NCI-H69 (cell line): ENCODE results near the gene LCN2.

Experiments
- DNase-seq: peaks from one replicate; lab custom pipeline; 2025; lab: John Stamatoyannopoulos, UW

The LCN2 gene

GRCh38 chr9:128150594-128151308, 1.5 kb downstream of the LCN2 start:
- peak; percentile 44 for DNase-seq

DNA sequence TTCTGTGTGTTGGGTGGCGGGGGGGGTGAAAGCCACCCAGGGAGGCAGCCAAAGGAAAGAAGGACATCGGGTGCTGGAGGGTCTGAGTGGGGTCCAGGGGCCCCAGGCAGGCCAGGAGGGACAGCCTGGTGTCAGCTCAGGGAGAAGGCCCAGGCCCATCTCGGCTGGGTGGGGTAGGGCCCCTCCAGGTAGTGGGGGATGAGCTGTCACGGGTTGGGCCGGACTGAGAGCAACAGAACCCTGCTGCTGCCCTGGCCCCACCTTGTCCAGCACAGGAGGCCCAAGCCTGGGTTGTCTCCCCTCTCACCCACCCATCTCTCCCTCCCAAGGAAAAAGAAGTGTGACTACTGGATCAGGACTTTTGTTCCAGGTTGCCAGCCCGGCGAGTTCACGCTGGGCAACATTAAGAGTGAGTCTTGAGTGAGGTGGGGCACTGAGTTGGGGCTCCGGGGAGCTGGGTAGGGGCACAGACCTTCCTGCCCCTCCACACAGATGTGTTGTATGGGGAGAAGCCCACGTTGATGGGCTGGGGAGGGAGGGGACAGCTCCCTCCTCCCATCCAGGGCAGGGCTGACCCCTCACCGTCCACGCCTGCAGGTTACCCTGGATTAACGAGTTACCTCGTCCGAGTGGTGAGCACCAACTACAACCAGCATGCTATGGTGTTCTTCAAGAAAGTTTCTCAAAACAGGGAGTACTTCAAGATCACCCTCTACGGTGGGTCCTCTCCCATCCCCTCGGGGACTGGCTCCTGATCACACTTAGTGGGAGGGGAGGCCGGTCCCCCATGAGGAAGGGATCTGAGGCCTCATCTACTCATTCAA, 2.3 kb downstream of the LCN2 start:
- DNase-seq = no peak

GRCh38 chr9:128152133-128153059, 3.1 kb downstream of the LCN2 start:
- DNase-seq = no peak

DNA sequence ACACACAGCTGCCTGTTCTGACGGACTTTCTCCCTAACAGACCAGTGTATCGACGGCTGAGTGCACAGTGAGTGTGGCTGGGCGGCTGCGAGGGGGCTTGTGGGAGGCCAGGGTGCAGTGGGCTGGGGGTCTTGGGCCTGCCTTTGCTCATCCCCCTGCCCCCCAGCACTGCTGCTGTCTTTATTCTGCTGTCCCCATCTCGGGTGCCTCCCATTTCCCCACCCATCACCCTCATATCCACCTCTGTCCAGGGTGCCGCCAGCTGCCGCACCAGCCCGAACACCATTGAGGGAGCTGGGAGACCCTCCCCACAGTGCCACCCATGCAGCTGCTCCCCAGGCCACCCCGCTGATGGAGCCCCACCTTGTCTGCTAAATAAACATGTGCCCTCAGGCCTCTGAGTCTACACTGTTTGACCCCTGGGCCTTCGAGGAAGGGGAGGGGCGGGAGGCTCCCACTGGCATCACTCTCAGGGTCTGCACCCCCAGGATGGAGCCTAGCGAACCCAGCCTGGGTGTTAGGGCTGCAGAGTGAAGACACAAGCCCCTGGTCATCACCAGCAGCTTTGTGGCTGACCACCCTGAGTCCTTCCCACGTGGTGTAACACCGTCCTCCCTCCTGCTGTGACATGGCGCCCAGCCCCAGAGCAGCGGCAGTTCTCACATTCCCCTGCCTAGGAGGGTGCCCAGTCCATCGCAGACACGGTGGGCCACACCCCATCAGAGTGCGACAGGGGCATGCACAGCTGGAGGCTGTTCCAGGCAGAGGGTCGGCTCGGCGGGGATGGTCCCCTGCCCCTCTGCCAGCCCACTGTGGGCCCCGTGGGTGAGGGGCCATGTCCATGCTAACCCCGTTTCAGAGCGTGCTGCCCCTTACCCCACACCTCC, 4.0 kb downstream of the LCN2 start:
- DNase-seq = peak; percentile 26

DNA sequence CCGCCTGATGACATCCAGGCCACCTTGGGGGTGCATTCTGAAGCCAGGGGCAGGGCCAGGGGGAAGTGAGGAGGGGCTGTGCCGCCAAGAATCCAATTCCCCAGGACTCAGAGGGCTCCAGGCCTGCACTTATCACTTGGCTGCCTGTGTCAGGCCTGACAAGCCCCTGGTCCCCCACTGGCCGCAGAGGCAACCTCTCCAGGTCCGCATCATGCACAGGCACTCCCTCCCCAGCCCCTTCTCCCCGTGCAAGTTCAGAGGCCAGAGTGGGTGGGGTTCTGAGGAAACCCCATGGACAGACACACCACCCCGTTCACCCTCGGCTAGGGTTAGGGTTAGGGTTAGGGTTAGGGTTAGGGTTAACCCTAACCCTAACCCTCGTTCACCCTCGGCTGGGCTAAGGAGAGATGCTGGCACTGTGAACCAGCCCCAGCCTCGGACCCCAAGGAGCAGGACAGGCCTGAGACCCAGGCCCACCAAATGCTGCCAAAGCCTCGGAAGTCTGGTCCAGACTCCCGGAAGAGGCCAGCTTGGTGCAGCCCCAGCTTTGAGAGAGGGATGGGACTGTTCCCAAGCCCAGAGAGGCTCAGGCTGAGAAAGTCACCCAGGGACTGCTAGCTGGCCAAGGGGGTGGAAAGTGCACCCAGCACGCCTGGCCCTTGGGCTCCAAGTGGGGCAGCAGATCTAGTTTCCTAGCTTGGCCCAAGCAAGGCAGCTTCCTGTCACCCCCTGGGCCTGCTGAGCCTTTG, 4.9 kb downstream of the LCN2 start:
- no peak for DNase-seq

- no peak for DNase-seq
Measured at GRCh38 chr9:128155736-128156500, 6.7 kb downstream of the LCN2 start.

DNA sequence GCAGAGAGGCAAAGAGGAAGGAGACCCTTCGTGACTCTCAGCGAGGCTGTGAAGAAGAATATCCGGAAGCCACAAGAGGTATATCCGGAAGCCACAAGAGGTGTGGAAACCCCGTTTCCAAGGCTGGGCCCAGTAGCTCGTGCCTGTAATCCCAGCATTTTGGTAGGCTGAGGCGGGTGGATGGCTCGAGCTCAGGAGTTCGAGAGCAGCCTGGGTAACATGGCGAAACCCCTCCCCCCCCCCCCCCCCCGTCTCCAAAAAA, 10.2 kb downstream of the LCN2 start:
- DNase-seq = no peak

- peak; percentile 97 for DNase-seq
Measured at GRCh38 chr9:128159784-128160602, 10.7 kb downstream of the LCN2 start, which contains the start of gene BBLN. TSS of gene BBLN (plus strand) at chr9:128160265. CDS start at chr9:128160408, 143 bp downstream.

DNA sequence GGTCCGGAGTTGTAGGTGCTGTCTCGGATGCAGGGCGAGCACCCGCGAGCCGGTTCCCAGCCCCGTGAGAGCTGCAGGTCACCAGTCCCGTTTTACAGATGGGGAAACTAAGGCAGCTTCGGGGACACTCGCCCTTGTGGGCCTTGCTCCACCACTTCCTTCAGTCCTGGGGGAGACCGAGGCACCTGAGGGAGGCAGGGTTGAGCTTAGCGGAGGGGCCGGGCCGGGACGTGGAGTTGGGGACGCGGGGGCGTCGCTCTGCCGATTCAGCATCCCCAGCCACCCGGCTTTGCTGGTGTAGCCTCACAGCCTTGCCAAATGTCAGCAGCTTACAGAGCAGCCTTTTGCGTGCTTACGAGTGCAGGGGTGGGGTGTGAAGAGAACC, 11.3 kb downstream of the LCN2 start:
- peak; percentile 51 for DNase-seq

DNA sequence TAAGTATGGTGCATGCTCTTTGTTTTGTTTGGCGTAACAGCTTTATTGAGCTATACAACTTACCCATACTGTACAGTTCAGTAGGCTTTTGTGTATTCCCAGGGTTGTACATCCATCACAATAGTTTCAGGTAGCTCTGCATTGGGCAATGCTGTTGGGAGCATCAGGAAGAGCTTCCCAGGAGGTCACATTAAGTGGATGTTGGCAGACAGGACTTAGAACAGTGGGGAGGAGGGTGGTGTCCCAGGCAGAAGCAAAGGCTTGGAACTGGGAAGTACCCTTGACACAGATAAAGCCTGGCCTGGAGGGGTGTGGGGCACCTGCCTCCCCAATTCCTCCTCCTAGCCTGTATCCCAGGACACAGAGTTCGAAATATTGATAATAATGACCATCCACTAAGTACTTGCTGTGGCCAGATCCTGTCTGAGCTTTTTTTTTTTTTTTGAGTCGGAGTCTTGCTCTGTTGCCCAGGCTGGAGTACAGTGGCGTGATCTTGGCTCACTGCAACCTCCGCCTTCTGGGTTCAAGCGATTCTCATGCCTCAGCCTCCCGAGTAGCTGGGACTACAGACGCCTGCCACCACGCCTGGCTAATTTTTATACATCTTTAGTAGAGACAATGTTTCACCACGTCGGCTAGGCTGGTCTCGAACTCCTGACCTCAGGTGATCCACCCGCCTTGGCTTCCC, 12.1 kb downstream of the LCN2 start:
- peak; percentile 68 for DNase-seq

- DNase-seq = no peak
Measured at GRCh38 chr9:128162215-128163026, 13.2 kb downstream of the LCN2 start.

- no peak for DNase-seq
Measured at GRCh38 chr9:128163027-128163515, 13.8 kb downstream of the LCN2 start.

- DNase-seq = no peak
Measured at GRCh38 chr9:128163523-128164306, 14.5 kb downstream of the LCN2 start.

- DNase-seq = no peak
Measured at GRCh38 chr9:128164307-128164885, 15.1 kb downstream of the LCN2 start.

DNA sequence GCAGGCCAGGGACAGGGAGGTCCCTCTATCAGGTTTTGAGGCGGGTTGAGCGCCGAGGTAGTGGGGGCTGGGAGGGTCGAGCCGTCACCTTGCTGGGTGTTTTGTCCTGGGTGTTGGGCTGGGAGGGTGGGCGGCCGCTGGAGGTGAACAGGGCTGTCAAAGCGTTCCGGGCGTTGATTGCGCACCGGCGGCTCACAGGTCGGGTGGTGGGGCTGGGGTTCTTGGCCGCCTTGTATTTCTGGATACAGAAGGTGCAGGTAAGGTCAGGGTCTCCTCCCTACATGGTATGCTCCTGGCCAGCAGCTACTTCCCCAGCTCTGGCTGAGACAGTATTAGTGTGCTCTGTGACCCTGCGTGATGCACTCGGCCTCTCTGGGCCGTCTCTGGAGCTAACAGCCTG, 16.9 kb downstream of the LCN2 start:
- no peak for DNase-seq

- DNase-seq = no peak
Measured at GRCh38 chr9:128167209-128167608, 18.0 kb downstream of the LCN2 start.
